LNCaP clone FGC (cell line): ENCODE data around the gene TSPAN32.

Experiments
- DNase-seq: peaks from one replicate; pipeline ENCODE4 v3.0.0-alpha.2; 2011; ENCODE audit warnings: low read depth
- H3K4me3 ChIP-seq: 2 replicates; pipeline ENCODE4 v1.5.1; 2011; ENCODE audit warnings: mild to moderate bottlenecking, low read depth, low read length, control low read depth
- CTCF ChIP-seq: IDR thresholded peaks from 2 replicates; pipeline ENCODE4 v1.5.1; 2012; ENCODE audit warnings: mild to moderate bottlenecking; ENCODE audit not compliant: control insufficient read depth, insufficient read depth; ENCODE audit errors: extremely low read depth

The TSPAN32 gene

DNA sequence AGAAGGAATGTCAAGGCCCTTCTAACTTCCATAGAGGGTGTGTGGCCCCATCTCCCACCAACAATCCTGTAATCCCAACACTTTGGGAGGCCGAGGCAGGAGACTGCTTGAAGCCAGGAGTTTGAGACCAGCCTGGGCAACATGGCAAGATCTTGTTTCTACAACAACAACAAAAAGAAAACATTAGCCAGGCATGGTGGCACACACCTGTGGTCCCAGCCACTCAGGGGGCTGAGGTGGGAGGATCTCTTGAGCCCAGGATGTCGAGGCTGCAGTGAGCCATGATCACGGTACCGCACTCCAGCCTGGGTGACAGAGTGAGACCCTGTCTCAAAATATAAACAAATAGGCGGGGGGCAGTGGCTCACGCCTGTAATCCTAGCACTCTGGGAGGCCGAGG lies 16.9 kb downstream of the TSPAN32 start:
- H3K4me3 ChIP-seq = no peak overlapping the region
- no peak for TF ChIP-seq CTCF
- DNase-seq = no peak

DNA sequence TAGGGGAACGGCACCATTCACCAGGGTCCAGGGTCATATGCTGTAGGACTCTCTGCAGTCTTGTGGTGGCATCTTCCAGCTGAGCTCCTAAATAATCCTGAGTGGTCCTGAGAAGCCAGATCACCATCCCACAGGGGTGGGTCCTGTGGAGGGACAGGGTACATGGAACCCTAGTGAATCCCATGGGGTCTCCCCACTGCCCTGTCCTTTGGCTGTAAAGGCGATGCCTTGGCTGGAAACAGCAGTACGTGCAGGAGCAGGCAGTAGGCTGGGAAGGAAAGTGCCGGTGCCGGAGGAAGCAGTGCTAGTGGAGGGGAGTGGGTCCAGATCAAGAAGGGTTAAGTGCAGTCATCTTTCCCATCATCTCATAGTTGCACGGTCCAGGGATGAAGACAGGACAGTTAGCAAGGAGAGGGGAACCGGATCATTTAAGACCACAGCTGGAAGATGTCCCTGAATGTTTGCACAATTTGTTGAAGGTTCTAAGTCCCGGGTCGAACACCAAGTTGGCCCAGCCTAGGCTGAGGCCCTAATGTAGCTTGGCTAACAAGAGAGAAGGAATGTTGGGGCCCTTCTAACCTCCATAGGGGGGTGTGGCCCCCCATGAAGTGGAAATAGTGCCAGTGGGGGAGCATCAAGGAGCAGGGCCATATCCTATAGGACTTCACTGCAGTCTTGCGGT lies 18.1 kb downstream of the TSPAN32 start:
- TF ChIP-seq CTCF = no peak
- no peak for DNase-seq
- H3K4me3 ChIP-seq = no peak overlapping the region

DNA sequence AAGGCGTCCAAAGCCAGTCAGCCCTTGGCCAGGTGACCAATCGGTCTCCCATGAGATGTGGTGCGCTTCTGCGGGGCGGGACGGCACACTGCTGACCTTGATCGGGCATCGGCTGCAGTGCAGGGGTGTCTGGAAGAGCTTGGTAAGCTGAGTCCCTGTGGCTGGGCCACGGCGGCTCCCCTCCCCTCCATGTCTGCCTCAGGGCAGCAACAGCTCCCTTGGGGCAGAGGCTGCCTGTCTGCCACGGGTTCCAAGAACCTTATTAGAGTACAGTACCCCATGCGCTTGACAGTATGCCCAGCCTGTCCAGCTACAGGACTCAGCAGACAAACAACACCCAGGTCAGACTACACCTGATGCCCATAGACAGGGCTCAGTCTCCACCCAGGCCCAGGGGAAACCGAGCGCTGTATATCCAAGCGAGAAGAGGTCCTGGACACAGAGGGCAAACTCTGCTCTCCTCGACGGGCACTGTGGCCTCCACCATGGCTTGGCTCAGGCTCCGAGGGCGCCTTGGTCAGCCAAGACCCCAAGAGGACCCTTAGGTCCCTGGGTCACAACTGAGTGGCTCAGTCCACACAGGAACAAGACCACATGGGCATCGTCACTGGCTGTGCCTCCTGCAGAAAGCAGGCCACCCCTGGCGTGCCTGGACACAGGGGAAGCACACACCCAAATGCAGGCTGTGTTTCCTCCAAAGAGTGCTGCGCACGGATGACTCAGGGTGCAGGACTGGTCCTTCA lies 18.9 kb downstream of the TSPAN32 start:
- no peak for TF ChIP-seq CTCF
- H3K4me3 ChIP-seq = no peak overlapping the region
- no peak for DNase-seq

DNA sequence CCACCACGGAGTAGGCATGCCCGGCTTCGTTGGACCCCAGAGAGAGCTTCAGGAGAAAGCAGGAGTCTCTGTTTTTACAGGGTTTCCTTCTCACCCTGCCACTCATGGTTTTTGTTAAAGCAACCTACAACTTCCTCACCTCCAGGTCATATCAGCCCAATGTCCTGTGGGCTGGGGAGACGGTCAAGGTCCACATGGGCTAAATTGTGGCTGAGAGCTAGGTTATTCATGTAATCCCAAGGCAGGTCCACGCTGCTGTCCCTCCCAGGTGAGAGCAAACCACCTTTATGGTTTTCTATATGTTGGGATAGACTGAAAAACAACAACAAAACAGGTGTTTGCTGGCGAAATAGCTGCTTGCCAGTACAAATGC lies 19.5 kb downstream of the TSPAN32 start:
- DNase-seq = no peak
- no peak for TF ChIP-seq CTCF
- H3K4me3 ChIP-seq = no peak overlapping the region

- H3K4me3 ChIP-seq = no peak overlapping the region
- no peak for DNase-seq
- TF ChIP-seq CTCF = no peak
Measured at GRCh38 chr11:2325123-2325522, 23.3 kb downstream of the TSPAN32 start.

GRCh38 chr11:2325719-2326118 lies 23.9 kb downstream of the TSPAN32 start:
- no peak overlapping the region for H3K4me3 ChIP-seq
- TF ChIP-seq CTCF = no peak
- DNase-seq = peak; percentile 93
